Panc1 (cell line): Measurements from ENCODE around the gene FAM43B. TPM values are rescaled to one million over a fixed set of nuclear protein-coding genes. Genes with fewer than 3 reads are reported as not detected.

ENCODE experiments used
- ATAC-seq: fragments of 200-7000 bp; cut with Tn5 transposase; 2 replicates; pipeline ENCODE4 v1.9.1; 2020; ENCODE audit warnings: mild to moderate bottlenecking, moderate library complexity
- BruUV-seq: library from RNA; stranded (reverse); fragments of 400-500 nt; replicated peaks from 2 replicates; lab custom pipeline; 2021; lab: Mats Ljungman, UMichigan
- CTCF ChIA-PET: fragments of 300-600 bp; sonication (Branson Sonifier 250); formaldehyde crosslinking; loops from one replicate; lab custom pipeline; 2022; ENCODE audit warnings: antibody characterized with exemption; lab: Charles Lee
- POLR2A ChIA-PET: fragments of 300-600 bp; sonication (Branson Sonifier 250); formaldehyde crosslinking; loops from one replicate; lab custom pipeline; 2022; ENCODE audit warnings: antibody characterized with exemption; lab: Charles Lee
- DNase-seq: peaks from one replicate; pipeline ENCODE4 v3.0.0-alpha.2; 2010; ENCODE audit warnings: low read depth, low spot score
- H3K27ac ChIP-seq: 2 replicates; pipeline ENCODE4 v1.5.1; 2011; ENCODE audit warnings: mild to moderate bottlenecking, low read length, inconsistent platforms
- H3K27me3 ChIP-seq: fragments of 200-500 bp; sonication (Bioruptor generic); 2 replicates; pipeline ENCODE4 v1.6.0; 2014; ENCODE audit warnings: low read length, inconsistent platforms; ENCODE audit not compliant: control insufficient read depth, insufficient read depth
- H3K36me3 ChIP-seq: fragments of 200-500 bp; sonication (Bioruptor generic); 2 replicates; pipeline ENCODE4 v1.5.1; 2014; ENCODE audit warnings: inconsistent platforms, mild to moderate bottlenecking, low read length, moderate library complexity; ENCODE audit not compliant: control insufficient read depth, insufficient read depth
- H3K4me1 ChIP-seq: 2 replicates; pipeline ENCODE4 v1.5.1; 2011; ENCODE audit warnings: inconsistent platforms, mild to moderate bottlenecking, low read length, moderate library complexity; ENCODE audit not compliant: control insufficient read depth, insufficient read depth
- H3K4me3 ChIP-seq, 2 experiments: 2 replicates each; pipeline ENCODE4 v1.5.1; 2011 to 2012; ENCODE audit warnings: low read depth in 2 of 2, low read length in 2 of 2, mild to moderate bottlenecking in 2 of 2, inconsistent platforms in 1 of 2, moderate library complexity in 1 of 2
- H3K9me3 ChIP-seq: fragments of 200-500 bp; sonication (Bioruptor generic); 2 replicates; pipeline ENCODE4 v1.5.1; 2014; ENCODE audit warnings: low read depth, mild to moderate bottlenecking, inconsistent platforms, low read length, moderate library complexity; ENCODE audit not compliant: control insufficient read depth, insufficient read depth
- CTCF ChIP-seq: fragments of 450-650 bp; IDR thresholded peaks from 2 replicates; pipeline ENCODE4 v1.5.1; 2017; ENCODE audit warnings: mild to moderate bottlenecking
- POLR2AphosphoS5 ChIP-seq: IDR thresholded peaks from 2 replicates; pipeline ENCODE4 v1.6.1; 2012; ENCODE audit warnings: mild to moderate bottlenecking, low read depth, low read length, moderate library complexity
- REST ChIP-seq, 2 experiments: IDR thresholded peaks; 2 replicates each; pipeline ENCODE4 v1.6.1; 2011 to 2012; ENCODE audit warnings: low read depth in 2 of 2, control low read depth in 1 of 2, low read length in 1 of 2, mild to moderate bottlenecking in 1 of 2, moderate library complexity in 1 of 2; ENCODE audit not compliant: insufficient read depth in 1 of 2
- SIN3A ChIP-seq: IDR thresholded peaks from 2 replicates; pipeline ENCODE4 v1.6.1; 2012; ENCODE audit warnings: low read depth, mild to moderate bottlenecking, low read length, moderate library complexity, borderline replicate concordance; ENCODE audit not compliant: insufficient read depth
- TCF7L2 ChIP-seq: IDR thresholded peaks from 2 replicates; pipeline ENCODE4 v1.6.1; 2011; ENCODE audit warnings: mild to moderate bottlenecking, low read depth, low read length, inconsistent platforms
- in situ Hi-C: cut with HindIII; loops from 2 replicates; pipeline ENCODE4 v1.10.0; 2016; ENCODE audit warnings: low sequenced_read_pairs, low pct_unique_long_range_greater_than_20kb
- intact Hi-C: fragments of 100-400 bp; cut with micrococcal nuclease; formaldehyde crosslinking; loops from one replicate; pipeline ENCODE4 v1.10.0; 2022; ENCODE audit not compliant: unreplicated experiment
- total RNA-seq: library from RNA; stranded (reverse); gene quantifications from one replicate; pipeline ENCODE4 v1.2.1, GENCODE V29; 2021; ENCODE audit not compliant: unreplicated experiment

Gene FAM43B
- total RNA-seq, 1 experiment from 2014 or later: 3.0 TPM

GRCh38 chr1:20528221-20528620 lies 24.2 kb upstream of the FAM43B start:
- Histone ChIP-seq H3K4me1 (no peaks in the 10 kb centered on the region), H3K27ac (no peak overlapping the region), H3K9me3 (no peaks in the 10 kb centered on the region), H3K27me3 (peaks cover 15% of the 10 kb centered on the region; the same call in 1 of the 2 replicates), H3K36me3 (no peaks in the 10 kb centered on the region), H3K4me3 (no peak overlapping the region)
- in situ Hi-C loops: no loop called here
- intact Hi-C loops: no loop called here
- BruUV-seq: no TSS peak
- TF ChIP-seq TCF7L2: no peak
- no peak for TF ChIP-seq CTCF
- no peak for TF ChIP-seq SIN3A
- TF ChIP-seq REST (IDR thresholded peaks at IDR 0.05; ENCODE audit: insufficient read depth in 1 of 2, low read depth in 2 of 2, low read length in 1 of 2): no peak
- TF ChIP-seq POLR2AphosphoS5: no peak
- ATAC-seq (no peak), DNase-seq (no peak)
- ChIA-PET CTCF (no interaction called here), POLR2A (no interaction called here)

- DNase-seq: no peak
- intact Hi-C loops: no loop called here
- Histone ChIP-seq H3K4me3 (no peak overlapping the region), H3K27ac (no peak overlapping the region), H3K9me3 (no peaks in the 10 kb centered on the region), H3K36me3 (no peaks in the 10 kb centered on the region), H3K27me3 (peaks cover 15% of the 10 kb centered on the region; the same call in 1 of the 2 replicates), H3K4me1 (no peaks in the 10 kb centered on the region)
- in situ Hi-C loops: no loop called here
- ATAC-seq: no peak
- ChIA-PET CTCF (no interaction called here), POLR2A (no interaction called here)
- no TSS peak for BruUV-seq
- TF ChIP-seq POLR2AphosphoS5 (no peak), SIN3A (no peak), REST (IDR thresholded peaks at IDR 0.05; ENCODE audit: insufficient read depth in 1 of 2, low read depth in 2 of 2, low read length in 1 of 2) (no peak), CTCF (no peak), TCF7L2 (no peak)
Observed at GRCh38 chr1:20530306-20530705, 22.1 kb upstream of the FAM43B start.
